GM19463 (cell line): ENCODE measurements around the gene ACADSB.
A peak's percentile ranks its signal among the peaks of the same experiment; 100 is the strongest.

Experiments used
- ATAC-seq: cut with Tn5 transposase; IDR thresholded peaks from one replicate; pipeline ENCODE4 v1.9.1; 2021; ENCODE audit warnings: mild to moderate bottlenecking, moderate library complexity; ENCODE audit not compliant: unreplicated experiment

ACADSB gene

DNA sequence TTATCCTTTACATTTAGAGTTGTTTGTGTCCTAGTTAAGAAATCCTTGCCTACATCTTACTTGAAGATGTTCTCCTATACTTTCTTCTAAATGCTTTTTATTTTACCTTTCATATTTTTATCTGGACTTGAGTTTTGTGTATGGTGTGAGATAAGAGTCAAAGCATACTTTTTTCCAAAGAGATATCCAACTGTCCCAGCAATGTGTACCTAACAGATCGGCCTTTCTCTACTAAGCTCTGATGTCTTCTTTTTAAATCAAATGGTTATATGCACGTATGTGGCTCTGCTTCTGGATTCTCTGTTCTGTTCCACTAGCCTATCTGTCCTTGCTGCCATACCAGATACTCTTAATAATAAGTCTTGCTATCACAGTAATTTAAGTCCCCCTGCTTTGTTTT, 7.4 kb upstream of the ACADSB start:
- ATAC-seq, result no peak

GRCh38 chr10:123004298-123004697, 4.5 kb upstream of the ACADSB start:
- no peak for ATAC-seq

DNA sequence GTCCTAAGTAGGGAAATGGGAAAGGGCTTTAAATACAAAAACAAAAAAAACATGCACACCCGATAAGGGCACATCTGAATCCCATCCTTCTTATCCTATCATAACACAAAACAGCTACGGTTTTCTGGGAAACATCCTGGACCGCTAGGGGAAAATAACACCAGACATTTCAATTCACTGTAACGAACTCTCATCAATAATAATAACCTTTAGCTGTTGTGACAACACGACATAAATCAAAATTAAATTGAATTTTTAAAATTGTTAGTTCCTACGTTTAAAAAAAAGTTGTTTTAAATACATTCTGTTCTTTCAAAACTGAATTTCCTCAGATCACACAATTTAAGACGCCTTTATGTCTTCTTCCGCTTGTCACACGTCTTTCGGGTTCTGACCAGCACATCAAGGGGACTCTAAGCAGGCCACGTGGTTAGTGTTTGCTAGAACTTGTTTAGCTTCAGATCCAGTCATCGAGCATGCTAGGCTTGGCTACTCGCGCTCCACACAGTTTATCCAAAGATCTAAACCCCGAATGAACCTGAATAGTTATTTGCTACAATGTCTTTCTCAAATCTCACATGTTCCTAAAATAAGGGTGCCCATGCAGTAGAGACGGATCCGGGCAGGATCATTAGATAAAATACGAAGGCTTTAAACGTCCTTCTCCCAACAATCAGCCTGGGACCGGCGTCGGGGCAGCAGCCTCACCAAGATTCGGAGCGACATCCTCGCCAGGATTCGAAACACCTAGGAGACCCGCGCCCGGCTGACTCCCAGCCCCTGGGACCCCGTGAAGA, 1.1 kb upstream of the ACADSB start:
- peak; percentile 23 for ATAC-seq

DNA sequence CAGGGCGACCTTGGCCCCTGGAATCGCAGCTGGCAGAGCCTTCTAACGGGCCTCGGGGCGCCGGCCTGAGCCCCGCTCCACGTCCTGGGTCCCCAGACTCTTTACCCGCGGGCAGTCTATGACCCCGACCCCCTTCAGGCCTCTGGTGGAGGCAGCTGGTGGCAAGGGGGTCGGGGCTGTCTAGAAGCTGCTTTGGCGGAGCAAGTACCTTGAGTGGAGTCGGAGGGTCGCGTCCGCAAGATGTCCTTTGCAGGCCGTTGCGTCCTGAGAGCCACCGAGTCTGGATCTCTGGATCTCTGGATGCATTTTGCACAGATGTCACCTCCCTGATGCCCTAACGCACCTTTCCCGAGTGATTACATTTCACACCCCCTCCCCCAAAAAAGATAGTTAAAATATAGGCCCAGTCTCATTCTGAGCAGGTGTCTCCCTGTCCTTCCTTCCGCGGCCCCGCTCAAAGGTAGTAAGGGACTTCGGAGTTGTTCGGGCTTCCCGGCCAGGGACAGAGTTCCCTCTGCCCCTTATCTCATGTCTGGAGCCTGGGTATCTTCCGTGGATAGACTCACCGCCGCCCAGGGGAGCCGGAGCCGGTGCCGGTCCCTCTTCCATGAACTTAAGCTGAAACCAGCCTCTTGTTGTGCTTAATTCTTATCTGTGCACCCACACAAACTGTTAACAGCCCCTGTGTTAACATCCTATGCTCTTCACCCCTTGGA, 457 bp downstream of the ACADSB start:
- ATAC-seq, result peak; percentile 30

GRCh38 chr10:123011987-123012386, 3.2 kb downstream of the ACADSB start:
- no peak for ATAC-seq

DNA sequence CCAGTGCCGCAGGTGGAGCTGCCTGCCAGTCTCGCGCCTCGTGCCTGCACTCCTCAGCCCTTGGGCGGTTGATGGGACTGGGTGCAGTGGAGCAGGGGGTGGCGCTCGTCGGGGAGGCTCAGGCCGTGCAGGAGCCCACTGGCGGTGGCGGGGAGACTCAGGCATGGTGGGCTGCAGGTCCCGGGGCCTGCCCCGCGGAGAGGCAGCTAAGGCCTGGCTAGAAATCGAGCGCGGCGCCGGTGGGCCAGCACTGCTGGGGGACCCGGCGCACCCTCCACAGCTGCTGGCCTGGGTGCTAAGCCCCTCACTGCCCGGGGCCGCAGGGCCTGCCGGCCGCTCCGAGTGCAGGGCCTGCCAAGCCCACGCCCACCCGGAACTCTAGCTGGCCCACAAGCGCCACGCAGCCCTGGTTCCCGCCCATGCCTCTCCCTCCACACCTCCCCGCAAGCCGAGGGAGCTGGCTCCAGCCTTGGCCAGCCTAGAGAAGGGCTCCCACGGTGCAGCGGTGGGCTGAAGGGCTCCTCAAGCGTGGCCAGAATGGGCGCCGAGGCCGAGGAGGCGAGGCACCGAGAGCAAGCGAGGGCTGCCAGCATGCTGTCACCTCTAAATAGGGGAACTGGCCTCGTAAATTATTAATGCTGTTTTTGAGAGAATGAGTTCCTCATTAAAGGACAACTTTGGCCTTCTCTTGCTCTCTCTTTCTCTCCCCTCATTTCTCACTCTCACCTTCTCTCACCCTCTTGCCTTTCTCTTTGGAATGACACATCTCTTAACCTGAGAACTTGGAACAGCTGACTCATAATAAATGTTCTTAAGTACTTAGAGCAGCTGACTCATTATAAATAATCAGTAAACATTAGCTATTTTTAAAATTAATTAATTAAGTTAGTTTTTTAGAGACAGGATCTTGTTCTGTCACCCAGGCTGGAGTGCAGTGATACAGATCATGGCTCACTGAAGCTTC, 4.9 kb downstream of the ACADSB start:
- no peak for ATAC-seq

- no peak for ATAC-seq
These were observed 6.0 kb downstream of the ACADSB start for GRCh38 chr10:123014772-123015171.

DNA sequence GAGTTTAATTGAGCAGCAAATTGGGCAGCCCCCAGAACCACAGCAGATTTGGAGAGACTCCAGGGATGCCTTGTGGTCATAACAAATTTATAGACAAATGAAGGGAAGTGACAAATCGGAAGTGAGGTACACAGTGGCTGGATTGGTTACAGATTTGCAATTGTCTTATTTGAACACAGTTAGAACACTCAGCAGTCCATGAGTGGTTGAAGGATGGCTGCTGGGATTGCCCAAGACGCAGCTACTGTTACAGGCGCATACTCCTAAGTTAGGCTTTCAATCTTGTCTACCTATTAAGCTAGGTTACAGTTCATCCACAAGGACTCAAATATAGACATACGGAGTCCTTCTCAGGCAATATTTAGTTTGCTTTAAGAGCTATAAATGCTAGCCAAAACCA, 7.4 kb downstream of the ACADSB start:
- ATAC-seq, result no peak

- ATAC-seq, result no peak
These were observed 8.8 kb downstream of the ACADSB start for GRCh38 chr10:123017421-123018165.

- no peak for ATAC-seq
These were observed 9.7 kb downstream of the ACADSB start for GRCh38 chr10:123018531-123018930.

DNA sequence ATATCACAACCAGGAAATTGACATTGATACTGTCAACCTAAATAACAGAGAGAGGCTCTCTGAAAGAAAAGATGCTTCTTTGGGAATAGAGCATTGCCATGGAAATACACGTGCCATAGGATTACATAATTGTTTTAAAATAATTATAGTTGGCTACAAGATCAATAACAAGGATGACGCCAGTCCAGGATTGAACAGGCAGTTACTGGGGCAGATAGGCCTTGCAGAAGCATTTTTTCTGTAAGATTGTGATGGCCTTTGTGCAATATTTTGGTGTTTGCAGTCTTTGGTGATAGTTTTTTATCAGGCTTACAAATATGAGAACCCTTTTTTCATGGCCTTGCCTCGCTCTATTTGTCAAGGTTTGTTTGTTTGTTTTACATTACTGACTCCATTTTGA, 10.5 kb downstream of the ACADSB start:
- no peak for ATAC-seq

DNA sequence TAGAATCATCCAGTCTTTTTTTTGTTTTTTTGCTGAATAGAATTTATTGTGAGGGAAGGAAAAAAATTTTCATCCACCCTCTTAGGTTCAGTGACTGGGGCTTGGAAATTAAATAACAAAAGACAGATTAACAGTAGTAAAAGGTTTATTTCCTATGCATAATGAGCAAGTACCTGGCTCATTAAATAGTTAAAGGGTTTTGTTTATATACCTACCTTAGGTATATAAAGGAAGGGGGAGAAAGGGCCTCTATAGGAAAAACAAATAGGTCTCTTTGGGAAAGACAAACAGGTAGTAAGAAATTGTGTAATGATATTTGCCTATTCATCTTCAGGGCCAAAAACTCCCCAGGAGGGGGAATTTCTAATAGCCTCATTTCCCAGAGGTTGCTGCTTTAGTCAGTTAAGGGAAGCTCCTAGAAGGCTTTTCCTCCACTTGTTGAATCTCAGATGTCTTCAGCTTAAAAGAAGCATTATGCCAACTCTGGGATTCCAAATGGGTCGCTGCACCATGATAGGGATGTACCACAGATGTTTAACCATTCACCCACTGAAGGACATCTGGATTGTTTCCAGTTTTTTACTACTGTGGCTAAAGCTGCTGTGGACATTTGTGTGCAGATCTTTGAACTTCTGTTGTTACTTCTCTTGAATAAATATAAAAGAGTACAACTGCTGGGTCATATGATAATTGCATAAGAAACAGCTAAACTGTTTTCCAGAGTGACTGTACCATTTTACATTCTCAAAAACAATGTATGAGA, 11.3 kb downstream of the ACADSB start:
- ATAC-seq, result no peak

- ATAC-seq, result no peak
These were observed 12.7 kb downstream of the ACADSB start for GRCh38 chr10:123021517-123021916.

DNA sequence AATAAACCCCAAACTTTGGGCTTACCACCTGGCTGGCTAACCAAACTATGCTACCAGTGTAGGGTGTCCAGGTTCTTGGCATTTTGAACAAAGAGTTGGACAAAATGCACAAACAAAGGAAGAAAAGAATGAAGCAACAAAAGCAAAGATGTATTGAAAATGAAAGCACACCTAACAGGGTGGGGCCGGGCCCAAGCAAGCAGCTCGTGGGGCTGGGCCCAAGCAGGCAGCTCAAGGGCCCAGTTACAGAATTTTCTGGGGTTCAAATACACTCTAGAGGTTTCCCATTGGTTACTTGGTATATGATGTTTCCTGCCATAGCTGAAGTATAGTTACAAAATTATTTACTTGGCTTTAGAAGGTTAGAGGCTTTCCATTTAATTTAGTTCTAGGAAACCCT, 15.7 kb downstream of the ACADSB start:
- ATAC-seq, result no peak

DNA sequence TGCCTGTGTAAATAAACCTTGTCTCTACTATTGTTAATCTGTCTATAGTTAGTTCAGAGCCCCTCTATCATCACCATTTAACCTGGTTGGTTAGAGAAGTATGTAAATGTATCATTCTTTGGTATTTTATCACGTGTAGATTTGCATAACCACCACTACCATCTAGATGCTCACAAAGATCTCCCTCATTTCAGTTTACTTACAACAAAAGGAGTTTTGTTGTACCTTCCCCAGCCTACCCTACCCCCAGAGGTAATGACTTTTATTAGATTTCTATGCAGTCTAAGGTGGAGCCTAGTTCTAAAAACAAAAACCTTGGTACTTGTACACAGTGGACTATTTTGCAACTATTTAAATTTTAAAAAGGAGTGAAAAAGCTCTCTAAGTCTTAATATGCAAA, 17.5 kb downstream of the ACADSB start:
- ATAC-seq, result no peak

GRCh38 chr10:123027861-123028260, 19.1 kb downstream of the ACADSB start:
- ATAC-seq, result no peak

GRCh38 chr10:123031124-123031523, 22.3 kb downstream of the ACADSB start:
- ATAC-seq, result no peak

- no peak for ATAC-seq
These were observed 25.5 kb downstream of the ACADSB start for GRCh38 chr10:123034332-123034731.

- no peak for ATAC-seq
These were observed 26.8 kb downstream of the ACADSB start for GRCh38 chr10:123035467-123036086.
